Tibial nerve (tissue), 4 donors: ENCODE data around the gene KCNJ6. TPM values are rescaled to one million over a fixed set of nuclear protein-coding genes. Genes with fewer than 3 reads are reported as not detected.

ENCODE experiments used
- DNase-seq, 2 donors: peaks; one replicate each; pipeline ENCODE4 v3.0.0-alpha.2; 2019; ENCODE audit warnings: low spot score in 2 of 2
- H3K27ac ChIP-seq, 4 donors: fragments of 200-600 bp; sonication (generic) in 3 of 4; one replicate each; pipeline ENCODE4 v1.5.1; 2017 to 2019; ENCODE audit warnings: mild to moderate bottlenecking in 1 of 4
- H3K27me3 ChIP-seq, 2 donors: fragments of 200-600 bp; sonication (generic) in 1 of 2; one replicate each; pipeline versions ENCODE4 v1.5.1 to v1.6.0; 2017 to 2019
- H3K36me3 ChIP-seq, 3 donors: fragments of 200-600 bp; sonication (generic); one replicate each; pipeline ENCODE4 v1.5.1; 2018 to 2019
- H3K4me1 ChIP-seq, 4 donors: fragments of 200-600 bp; sonication (generic) in 3 of 4; one replicate each; pipeline ENCODE4 v1.5.1; 2017 to 2019
- H3K4me3 ChIP-seq, 4 donors: fragments of 200-600 bp; sonication (generic) in 3 of 4; one replicate each; pipeline ENCODE4 v1.5.1; 2017 to 2019; ENCODE audit warnings: mild to moderate bottlenecking in 1 of 4, moderate library complexity in 1 of 4
- H3K9me3 ChIP-seq, 4 donors: fragments of 200-600 bp; sonication (generic) in 3 of 4; one replicate each; pipeline ENCODE4 v1.5.1; 2017 to 2019
- CTCF ChIP-seq, 5 experiments: fragments of 200-600 bp in 3 of 5; fragments of 450-650 bp in 2 of 5; sonication (generic) in 3 of 5; IDR thresholded peaks; one replicate each; pipeline ENCODE4 v1.5.1; 2016 to 2019; ENCODE audit warnings: antibody characterized with exemption in 5 of 5, mild to moderate bottlenecking in 3 of 5, moderate library complexity in 2 of 5
- EP300 ChIP-seq, 2 donors: sonication (generic); formaldehyde crosslinking; IDR thresholded peaks; one replicate each; pipeline ENCODE4 v1.6.1; 2017; ENCODE audit warnings: antibody characterized with exemption in 2 of 2, mild to moderate bottlenecking in 1 of 2
- POLR2A ChIP-seq, 2 donors: fragments of 450-650 bp; IDR thresholded peaks; one replicate each; pipeline ENCODE4 v1.6.1; 2017; ENCODE audit warnings: antibody characterized with exemption in 2 of 2, mild to moderate bottlenecking in 2 of 2, moderate library complexity in 2 of 2
- WGBS, 2 donors: methylation state at CpG; one replicate each; pipeline ENCODE4 v1.1.5; 2018; 5-methylcytosine and 5-hydroxymethylcytosine counted together
- total RNA-seq, 4 donors: library from RNA; depleted of rRNA; stranded (reverse); fragments of >200 nt; gene quantifications; one replicate each; pipeline ENCODE4 v1.1.0, GENCODE V29; 2016

Gene KCNJ6
- not detected for total RNA-seq

GRCh38 chr21:37916310-37917051 lies at the start of gene KCNJ6:
Gene KCNJ6 (minus strand): TSS chr21:37916457. CDS start chr21:37840682, 75,775 bp downstream.
- WGBS, 2 donors: 2 to 3% methylated on average over 51 of the region's 56 CpGs
- Histone ChIP-seq H3K9me3 (no peaks in the 10 kb centered on the region), H3K36me3 (no peaks in the 10 kb centered on the region), H3K27me3 (peaks cover 0 to 58% of the 10 kb centered on the region in 2 donors), H3K27ac (no peak within 1 kb of the TSS), H3K4me3 (peak within 1 kb of the TSS in 2 of 4 donors; percentile 15 to 31), H3K4me1 (peaks cover 0 to 18% (median 10%) of the 10 kb centered on the region in 4 donors)
- DNase-seq: no peak
- TF ChIP-seq EP300 (IDR thresholded peaks at IDR 0.05) (no peak), CTCF (IDR thresholded peaks at IDR 0.05) (peak in 2 of 5 experiments; percentile 15 to 36), POLR2A (IDR thresholded peaks at IDR 0.05) (no peak)

- H3K4me1 ChIP-seq: no peaks in the 10 kb centered on the region
- WGBS, 2 donors: 72 to 74% methylated on average over 11 of the region's 11 CpGs
- no peaks in the 10 kb centered on the region for H3K9me3 ChIP-seq
- no peaks in the 10 kb centered on the region for H3K27me3 ChIP-seq
- H3K36me3 ChIP-seq: no peaks in the 10 kb centered on the region
- no peak for DNase-seq
- TF ChIP-seq EP300 (IDR thresholded peaks at IDR 0.05) (no peak), CTCF (IDR thresholded peaks at IDR 0.05) (no peak), POLR2A (IDR thresholded peaks at IDR 0.05) (no peak)
- no peak overlapping the region for H3K27ac ChIP-seq
- no peak overlapping the region for H3K4me3 ChIP-seq
Measured at GRCh38 chr21:37965088-37965805, 49.0 kb upstream of the KCNJ6 start.

GRCh38 chr21:37958537-37958936 lies 42.3 kb upstream of the KCNJ6 start:
- no peak for DNase-seq
- no peak for TF ChIP-seq POLR2A (IDR thresholded peaks at IDR 0.05)
- TF ChIP-seq EP300 (IDR thresholded peaks at IDR 0.05): no peak
- TF ChIP-seq CTCF (IDR thresholded peaks at IDR 0.05): no peak
- Histone ChIP-seq H3K27me3 (peaks cover 0 to 6% of the 10 kb centered on the region in 2 donors), H3K36me3 (no peaks in the 10 kb centered on the region), H3K27ac (no peak overlapping the region), H3K4me1 (no peaks in the 10 kb centered on the region), H3K4me3 (no peak overlapping the region), H3K9me3 (no peaks in the 10 kb centered on the region)
- 78 to 82% methylated on average over 3 of the region's 3 CpGs for WGBS, 2 donors

GRCh38 chr21:37956772-37957171 lies 40.5 kb upstream of the KCNJ6 start:
- H3K27me3 ChIP-seq: peaks cover 0 to 6% of the 10 kb centered on the region in 2 donors
- H3K4me1 ChIP-seq: no peaks in the 10 kb centered on the region
- no peak for DNase-seq
- peaks cover 0 to 3% (median 0%) of the 10 kb centered on the region in 4 donors for H3K9me3 ChIP-seq
- no peak for TF ChIP-seq EP300 (IDR thresholded peaks at IDR 0.05)
- TF ChIP-seq POLR2A (IDR thresholded peaks at IDR 0.05): no peak
- TF ChIP-seq CTCF (IDR thresholded peaks at IDR 0.05): no peak
- H3K4me3 ChIP-seq: no peak overlapping the region
- WGBS, 2 donors: 58 to 60% methylated on average over 9 of the region's 9 CpGs
- no peak overlapping the region for H3K27ac ChIP-seq
- no peaks in the 10 kb centered on the region for H3K36me3 ChIP-seq

GRCh38 chr21:37945036-37945435 lies 28.8 kb upstream of the KCNJ6 start:
- no peak overlapping the region for H3K4me3 ChIP-seq
- no peaks in the 10 kb centered on the region for H3K4me1 ChIP-seq
- H3K27me3 ChIP-seq: no peaks in the 10 kb centered on the region
- TF ChIP-seq CTCF (IDR thresholded peaks at IDR 0.05) (no peak), POLR2A (IDR thresholded peaks at IDR 0.05) (no peak), EP300 (IDR thresholded peaks at IDR 0.05) (no peak)
- no peak overlapping the region for H3K27ac ChIP-seq
- H3K9me3 ChIP-seq: no peaks in the 10 kb centered on the region
- 43 to 57% methylated on average over 2 of the region's 2 CpGs for WGBS, 2 donors
- no peaks in the 10 kb centered on the region for H3K36me3 ChIP-seq
- no peak for DNase-seq
